ENCODE results near the gene TTPAL. TPM values are rescaled to one million over a fixed set of nuclear protein-coding genes. Genes with fewer than 3 reads are reported as not detected.

The TTPAL gene
- total RNA-seq, 1 donor from 2014 or later: 25.2 TPM

DNA sequence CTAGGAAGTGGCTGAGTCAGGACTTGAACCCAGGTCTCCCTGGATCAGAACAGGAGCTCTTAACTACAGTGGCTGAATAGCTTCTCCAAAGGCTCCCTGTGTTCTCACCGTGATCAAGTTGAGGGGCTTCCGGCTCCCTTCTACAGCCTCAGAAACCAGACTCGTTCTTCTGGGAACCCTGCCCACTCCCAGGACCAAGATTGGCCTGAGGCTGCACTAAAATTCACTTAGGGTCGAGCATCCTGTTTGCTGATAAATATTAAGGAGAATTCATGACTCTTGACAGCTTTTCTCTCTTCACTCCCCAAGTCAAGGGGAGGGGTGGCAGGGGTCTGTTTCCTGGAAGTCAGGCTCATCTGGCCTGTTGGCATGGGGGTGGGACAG lies 44.6 kb upstream of the TTPAL start:
- H3K27ac Mint-ChIP-seq: no peak overlapping the region
- no peak for DNase-seq (ENCODE audit: low spot score, unreplicated experiment)
- no peaks in the 10 kb centered on the region for H3K4me1 Mint-ChIP-seq (ENCODE audit: low read depth)
- H3K4me3 Mint-ChIP-seq (ENCODE audit: low read depth): no peak overlapping the region
- TF ChIP-seq, protein P1, sequence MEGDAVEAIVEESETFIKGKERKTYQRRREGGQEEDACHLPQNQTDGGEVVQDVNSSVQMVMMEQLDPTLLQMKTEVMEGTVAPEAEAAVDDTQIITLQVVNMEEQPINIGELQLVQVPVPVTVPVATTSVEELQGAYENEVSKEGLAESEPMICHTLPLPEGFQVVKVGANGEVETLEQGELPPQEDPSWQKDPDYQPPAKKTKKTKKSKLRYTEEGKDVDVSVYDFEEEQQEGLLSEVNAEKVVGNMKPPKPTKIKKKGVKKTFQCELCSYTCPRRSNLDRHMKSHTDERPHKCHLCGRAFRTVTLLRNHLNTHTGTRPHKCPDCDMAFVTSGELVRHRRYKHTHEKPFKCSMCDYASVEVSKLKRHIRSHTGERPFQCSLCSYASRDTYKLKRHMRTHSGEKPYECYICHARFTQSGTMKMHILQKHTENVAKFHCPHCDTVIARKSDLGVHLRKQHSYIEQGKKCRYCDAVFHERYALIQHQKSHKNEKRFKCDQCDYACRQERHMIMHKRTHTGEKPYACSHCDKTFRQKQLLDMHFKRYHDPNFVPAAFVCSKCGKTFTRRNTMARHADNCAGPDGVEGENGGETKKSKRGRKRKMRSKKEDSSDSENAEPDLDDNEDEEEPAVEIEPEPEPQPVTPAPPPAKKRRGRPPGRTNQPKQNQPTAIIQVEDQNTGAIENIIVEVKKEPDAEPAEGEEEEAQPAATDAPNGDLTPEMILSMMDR (IDR thresholded peaks at IDR 0.05; ENCODE audit: unreplicated experiment): no peak
- H3K36me3 Mint-ChIP-seq (ENCODE audit: insufficient read depth): peaks cover 19% of the 10 kb centered on the region
- H3K9me3 Mint-ChIP-seq (ENCODE audit: low read depth): no peaks in the 10 kb centered on the region
- H3K27me3 Mint-ChIP-seq: no peaks in the 10 kb centered on the region

GRCh38 chr20:44431502-44432234 lies 44.0 kb upstream of the TTPAL start:
- Mint-ChIP-seq H3K36me3 (ENCODE audit: insufficient read depth) (peaks cover 18% of the 10 kb centered on the region), H3K27ac (no peak overlapping the region), H3K4me3 (ENCODE audit: low read depth) (no peak overlapping the region), H3K27me3 (no peaks in the 10 kb centered on the region), H3K9me3 (ENCODE audit: low read depth) (no peaks in the 10 kb centered on the region), H3K4me1 (ENCODE audit: low read depth) (no peaks in the 10 kb centered on the region)
- no peak for DNase-seq (ENCODE audit: low spot score, unreplicated experiment)
- TF ChIP-seq, protein P1 (IDR thresholded peaks at IDR 0.05; ENCODE audit: unreplicated experiment): no peak

DNA sequence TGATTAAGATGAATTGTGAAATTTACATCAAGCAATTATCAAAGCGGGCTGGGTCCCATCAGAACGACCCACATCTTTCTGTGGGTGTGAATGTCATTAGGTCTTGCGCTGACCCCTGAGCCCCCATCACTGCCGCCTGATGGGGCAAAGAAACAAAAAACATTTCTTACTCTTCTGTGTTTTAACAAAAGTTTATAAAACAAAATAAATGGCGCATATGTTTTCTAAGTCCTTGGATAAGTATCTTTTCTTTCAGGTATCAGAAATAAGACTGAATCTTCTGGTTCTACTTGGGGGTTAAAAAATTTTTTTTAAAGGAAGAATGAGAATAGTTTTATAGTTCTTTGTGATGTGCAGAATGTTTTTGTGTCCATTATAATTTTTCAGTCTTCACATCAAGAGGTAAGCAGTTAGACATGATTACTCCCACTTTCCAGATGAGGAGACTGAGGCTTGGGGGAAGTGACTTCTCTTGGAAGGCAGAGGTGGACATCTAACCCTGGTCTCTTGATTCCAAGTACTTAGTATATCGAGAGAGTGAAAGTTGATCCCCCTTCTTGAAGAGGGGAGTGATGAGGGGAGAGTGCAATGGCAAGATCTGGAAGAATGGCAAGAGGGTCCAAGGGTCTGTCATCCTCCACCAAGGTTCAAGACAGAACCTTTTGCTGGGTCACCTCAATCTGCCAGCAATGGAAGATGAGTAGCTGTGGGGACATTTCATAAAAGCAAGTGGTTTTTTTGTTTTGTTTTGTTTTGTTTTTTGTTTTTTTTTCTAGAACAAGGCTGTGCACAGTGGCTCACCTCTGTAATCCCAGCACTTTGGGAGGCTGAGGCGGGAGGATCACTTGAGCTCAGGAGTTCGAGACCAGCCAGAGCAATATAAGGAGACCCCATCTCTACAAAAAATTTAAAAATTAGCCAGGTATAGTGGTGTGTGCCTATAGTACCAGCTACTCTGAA lies 42.8 kb upstream of the TTPAL start:
- no peak for DNase-seq (ENCODE audit: low spot score, unreplicated experiment)
- peaks cover 8% of the 10 kb centered on the region for H3K36me3 Mint-ChIP-seq (ENCODE audit: insufficient read depth)
- no peak overlapping the region for H3K4me3 Mint-ChIP-seq (ENCODE audit: low read depth)
- H3K27ac Mint-ChIP-seq: no peak overlapping the region
- no peaks in the 10 kb centered on the region for H3K4me1 Mint-ChIP-seq (ENCODE audit: low read depth)
- TF ChIP-seq, protein P1 (IDR thresholded peaks at IDR 0.05; ENCODE audit: unreplicated experiment): no peak
- H3K27me3 Mint-ChIP-seq: no peaks in the 10 kb centered on the region
- H3K9me3 Mint-ChIP-seq (ENCODE audit: low read depth): no peaks in the 10 kb centered on the region

GRCh38 chr20:44433751-44434538 lies 41.7 kb upstream of the TTPAL start:
- no peak for DNase-seq (ENCODE audit: low spot score, unreplicated experiment)
- H3K27ac Mint-ChIP-seq: no peak overlapping the region
- H3K27me3 Mint-ChIP-seq: no peaks in the 10 kb centered on the region
- TF ChIP-seq, protein P1 (IDR thresholded peaks at IDR 0.05; ENCODE audit: unreplicated experiment): no peak
- no peaks in the 10 kb centered on the region for H3K36me3 Mint-ChIP-seq (ENCODE audit: insufficient read depth)
- H3K4me1 Mint-ChIP-seq (ENCODE audit: low read depth): no peaks in the 10 kb centered on the region
- H3K9me3 Mint-ChIP-seq (ENCODE audit: low read depth): no peaks in the 10 kb centered on the region
- H3K4me3 Mint-ChIP-seq (ENCODE audit: low read depth): no peak overlapping the region

All from progenitor cell of endocrine pancreas (in vitro differentiated cells).